PFSK-1 (cell line): ENCODE data around the gene SIPA1L3.

Experiments
- FOXP2 ChIP-seq: optimal IDR thresholded peaks from 2 replicates; pipeline ENCODE3; 2011; ENCODE audit warnings: borderline replicate concordance, control low read depth, inconsistent platforms; ENCODE audit not compliant: insufficient read depth; ENCODE audit errors: extremely low read length, extremely low read depth
- POLR2AphosphoS5 ChIP-seq: IDR thresholded peaks from 2 replicates; pipeline ENCODE4 v1.6.1; 2012; ENCODE audit warnings: low read depth, mild to moderate bottlenecking, control low read depth, low read length, moderate library complexity
- SIN3A ChIP-seq: IDR thresholded peaks from 2 replicates; pipeline ENCODE4 v1.6.1; 2012; ENCODE audit warnings: mild to moderate bottlenecking, low read length, moderate library complexity, borderline replicate concordance; ENCODE audit not compliant: insufficient read depth
- TAF1 ChIP-seq: IDR thresholded peaks from 2 replicates; pipeline ENCODE4 v1.6.1; 2012; ENCODE audit warnings: low read length, control low read depth, borderline replicate concordance; ENCODE audit not compliant: insufficient read depth
- TF ChIP-seq, protein P1 (sequence below), 2 experiments: IDR thresholded peaks; 2 replicates each; pipeline versions ENCODE4 v1.6.1 to v1.8.0; 2011 to 2012; ENCODE audit warnings: low read depth in 2 of 2, low read length in 2 of 2, control low read depth in 1 of 2, inconsistent platforms in 1 of 2, mild to moderate bottlenecking in 1 of 2, moderate library complexity in 1 of 2; ENCODE audit not compliant: insufficient read depth in 1 of 2

SIPA1L3 gene

DNA sequence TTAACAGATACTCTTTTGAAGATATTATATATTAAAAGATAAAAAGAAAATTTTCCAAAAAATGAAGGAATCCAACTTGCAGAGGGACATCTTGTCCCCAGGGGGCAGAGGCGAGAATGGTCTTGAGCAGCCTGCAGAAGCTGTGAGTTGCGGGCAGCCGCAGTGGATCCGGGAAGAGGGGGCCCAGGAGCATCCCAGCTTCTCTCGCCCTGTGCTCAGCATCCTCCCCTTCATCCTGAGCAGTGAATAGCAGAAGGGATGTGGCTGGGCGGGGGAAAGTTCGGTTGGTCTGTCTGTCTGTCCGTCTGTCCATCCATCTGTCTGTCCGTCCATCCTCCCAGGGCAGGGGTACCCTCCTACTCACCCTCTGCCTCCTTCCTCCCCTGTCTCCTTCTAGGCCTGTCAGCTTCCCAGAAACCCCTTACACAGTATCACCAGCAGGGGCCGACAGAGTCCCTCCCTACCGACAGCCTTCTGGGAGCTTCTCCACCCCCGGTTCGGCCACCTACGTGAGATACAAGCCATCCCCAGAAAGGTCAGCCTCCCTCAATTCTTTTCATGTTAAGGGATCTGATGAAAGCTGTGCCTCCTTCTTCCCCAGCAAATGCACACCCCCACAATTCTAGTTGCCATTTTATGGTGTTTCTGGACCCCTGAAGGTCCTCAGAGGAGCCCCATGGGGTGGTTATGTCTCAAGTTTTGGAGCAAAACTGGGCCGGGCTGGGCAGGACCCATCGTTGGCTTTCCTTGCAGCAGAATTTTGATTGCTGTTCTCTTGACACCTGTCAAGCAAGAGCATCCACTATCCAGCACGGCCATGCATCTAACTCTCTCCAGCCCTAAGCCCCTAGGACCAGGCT, 235.4 kb downstream of the SIPA1L3 start:
- TF ChIP-seq POLR2AphosphoS5: no peak
- TF ChIP-seq SIN3A: no peak
- no peak for TF ChIP-seq TAF1
- TF ChIP-seq FOXP2: no peak
- TF ChIP-seq, protein P1, sequence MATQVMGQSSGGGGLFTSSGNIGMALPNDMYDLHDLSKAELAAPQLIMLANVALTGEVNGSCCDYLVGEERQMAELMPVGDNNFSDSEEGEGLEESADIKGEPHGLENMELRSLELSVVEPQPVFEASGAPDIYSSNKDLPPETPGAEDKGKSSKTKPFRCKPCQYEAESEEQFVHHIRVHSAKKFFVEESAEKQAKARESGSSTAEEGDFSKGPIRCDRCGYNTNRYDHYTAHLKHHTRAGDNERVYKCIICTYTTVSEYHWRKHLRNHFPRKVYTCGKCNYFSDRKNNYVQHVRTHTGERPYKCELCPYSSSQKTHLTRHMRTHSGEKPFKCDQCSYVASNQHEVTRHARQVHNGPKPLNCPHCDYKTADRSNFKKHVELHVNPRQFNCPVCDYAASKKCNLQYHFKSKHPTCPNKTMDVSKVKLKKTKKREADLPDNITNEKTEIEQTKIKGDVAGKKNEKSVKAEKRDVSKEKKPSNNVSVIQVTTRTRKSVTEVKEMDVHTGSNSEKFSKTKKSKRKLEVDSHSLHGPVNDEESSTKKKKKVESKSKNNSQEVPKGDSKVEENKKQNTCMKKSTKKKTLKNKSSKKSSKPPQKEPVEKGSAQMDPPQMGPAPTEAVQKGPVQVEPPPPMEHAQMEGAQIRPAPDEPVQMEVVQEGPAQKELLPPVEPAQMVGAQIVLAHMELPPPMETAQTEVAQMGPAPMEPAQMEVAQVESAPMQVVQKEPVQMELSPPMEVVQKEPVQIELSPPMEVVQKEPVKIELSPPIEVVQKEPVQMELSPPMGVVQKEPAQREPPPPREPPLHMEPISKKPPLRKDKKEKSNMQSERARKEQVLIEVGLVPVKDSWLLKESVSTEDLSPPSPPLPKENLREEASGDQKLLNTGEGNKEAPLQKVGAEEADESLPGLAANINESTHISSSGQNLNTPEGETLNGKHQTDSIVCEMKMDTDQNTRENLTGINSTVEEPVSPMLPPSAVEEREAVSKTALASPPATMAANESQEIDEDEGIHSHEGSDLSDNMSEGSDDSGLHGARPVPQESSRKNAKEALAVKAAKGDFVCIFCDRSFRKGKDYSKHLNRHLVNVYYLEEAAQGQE (IDR thresholded peaks at IDR 0.05; ENCODE audit: insufficient read depth in 1 of 2, low read depth in 2 of 2, low read length in 2 of 2): no peak

DNA sequence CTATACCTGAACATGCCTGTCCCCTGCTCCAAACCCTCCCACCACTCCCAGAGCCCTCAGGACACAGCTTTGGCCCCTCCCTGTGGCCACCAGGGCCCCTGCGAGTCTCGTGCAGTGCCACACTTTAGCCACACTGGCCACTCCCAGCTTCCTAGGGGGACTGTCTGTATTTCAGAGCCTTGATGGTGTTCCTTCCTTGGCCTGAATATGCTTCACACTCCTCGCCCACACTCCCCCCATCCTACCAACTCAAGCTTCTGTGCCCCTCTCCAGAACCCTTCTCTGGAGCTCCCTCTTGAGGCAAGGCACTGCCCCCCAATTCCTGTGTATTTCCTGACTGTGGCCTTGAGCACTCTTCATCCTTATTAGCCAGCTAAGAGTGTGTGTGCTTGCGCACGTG, 236.8 kb downstream of the SIPA1L3 start:
- TF ChIP-seq POLR2AphosphoS5 (no peak), TAF1 (no peak), SIN3A (no peak)
- TF ChIP-seq, protein P1 (IDR thresholded peaks at IDR 0.05; ENCODE audit: insufficient read depth in 1 of 2, low read depth in 2 of 2, low read length in 2 of 2): no peak

DNA sequence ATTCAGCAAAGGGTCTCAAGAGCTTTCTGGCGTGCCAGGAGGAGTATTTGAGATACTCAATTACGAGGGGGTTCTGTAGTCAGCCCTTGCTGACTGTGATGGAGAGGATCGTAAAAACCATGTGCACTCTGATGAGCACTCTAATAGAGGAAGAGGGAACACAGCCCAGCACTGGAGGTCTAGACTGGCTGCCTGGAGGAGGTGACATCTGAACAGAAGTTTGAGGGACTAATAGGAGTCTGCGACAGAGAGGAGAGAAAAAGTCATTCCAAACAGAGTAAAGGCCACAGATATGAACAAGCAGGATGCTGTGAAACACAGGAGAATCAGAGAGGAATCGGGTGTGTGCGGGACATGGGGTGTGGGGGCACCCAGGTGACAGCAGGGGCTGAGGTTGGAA, 237.7 kb downstream of the SIPA1L3 start:
- no peak for TF ChIP-seq FOXP2
- TF ChIP-seq SIN3A: no peak
- TF ChIP-seq, protein P1 (IDR thresholded peaks at IDR 0.05; ENCODE audit: insufficient read depth in 1 of 2, low read depth in 2 of 2, low read length in 2 of 2): no peak
- TF ChIP-seq TAF1: no peak
- no peak for TF ChIP-seq POLR2AphosphoS5

DNA sequence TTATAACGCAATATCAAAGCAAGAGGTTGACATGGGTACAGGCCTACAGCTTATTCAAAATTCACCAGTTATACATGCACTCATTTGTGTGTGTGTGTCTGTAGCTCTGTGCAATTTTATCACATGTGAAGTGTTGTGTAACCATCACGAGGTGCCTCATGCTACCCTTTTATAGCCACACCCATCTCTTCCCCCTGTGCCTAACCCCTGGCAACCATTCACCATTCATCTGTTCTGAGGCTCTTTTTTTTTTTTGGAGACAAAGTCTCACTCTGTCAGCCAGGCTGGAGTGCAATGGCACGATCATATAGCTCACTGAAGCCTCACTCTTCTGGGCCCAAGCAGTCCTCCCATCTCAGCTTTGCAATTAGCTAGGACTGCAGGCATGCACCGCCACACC, 238.6 kb downstream of the SIPA1L3 start:
- TF ChIP-seq TAF1 (no peak), SIN3A (no peak), POLR2AphosphoS5 (no peak), FOXP2 (no peak)
- TF ChIP-seq, protein P1 (IDR thresholded peaks at IDR 0.05; ENCODE audit: insufficient read depth in 1 of 2, low read depth in 2 of 2, low read length in 2 of 2): no peak
